Panc1 (cell line): ENCODE data around the gene TMTC2. TPM values are rescaled to one million over a fixed set of nuclear protein-coding genes. Genes with fewer than 3 reads are reported as not detected.

Experiments
- ATAC-seq: fragments of 200-7000 bp; cut with Tn5 transposase; 2 replicates; pipeline ENCODE4 v1.9.1; 2020; ENCODE audit warnings: mild to moderate bottlenecking, moderate library complexity
- BruUV-seq: library from RNA; stranded (reverse); fragments of 400-500 nt; replicated peaks from 2 replicates; lab custom pipeline; 2021; lab: Mats Ljungman, UMichigan
- CTCF ChIA-PET: fragments of 300-600 bp; sonication (Branson Sonifier 250); formaldehyde crosslinking; loops from one replicate; lab custom pipeline; 2022; ENCODE audit warnings: antibody characterized with exemption; lab: Charles Lee
- POLR2A ChIA-PET: fragments of 300-600 bp; sonication (Branson Sonifier 250); formaldehyde crosslinking; loops from one replicate; lab custom pipeline; 2022; ENCODE audit warnings: antibody characterized with exemption; lab: Charles Lee
- DNase-seq: peaks from one replicate; pipeline ENCODE4 v3.0.0-alpha.2; 2010; ENCODE audit warnings: low read depth, low spot score
- H3K27ac ChIP-seq: 2 replicates; pipeline ENCODE4 v1.5.1; 2011; ENCODE audit warnings: mild to moderate bottlenecking, low read length, inconsistent platforms
- H3K27me3 ChIP-seq: fragments of 200-500 bp; sonication (Bioruptor generic); 2 replicates; pipeline ENCODE4 v1.6.0; 2014; ENCODE audit warnings: low read length, inconsistent platforms; ENCODE audit not compliant: control insufficient read depth, insufficient read depth
- H3K36me3 ChIP-seq: fragments of 200-500 bp; sonication (Bioruptor generic); 2 replicates; pipeline ENCODE4 v1.5.1; 2014; ENCODE audit warnings: inconsistent platforms, mild to moderate bottlenecking, low read length, moderate library complexity; ENCODE audit not compliant: control insufficient read depth, insufficient read depth
- H3K4me1 ChIP-seq: 2 replicates; pipeline ENCODE4 v1.5.1; 2011; ENCODE audit warnings: inconsistent platforms, mild to moderate bottlenecking, low read length, moderate library complexity; ENCODE audit not compliant: control insufficient read depth, insufficient read depth
- H3K4me3 ChIP-seq, 2 experiments: 2 replicates each; pipeline ENCODE4 v1.5.1; 2011 to 2012; ENCODE audit warnings: low read depth in 2 of 2, low read length in 2 of 2, mild to moderate bottlenecking in 2 of 2, inconsistent platforms in 1 of 2, moderate library complexity in 1 of 2
- H3K9me3 ChIP-seq: fragments of 200-500 bp; sonication (Bioruptor generic); 2 replicates; pipeline ENCODE4 v1.5.1; 2014; ENCODE audit warnings: low read depth, mild to moderate bottlenecking, inconsistent platforms, low read length, moderate library complexity; ENCODE audit not compliant: control insufficient read depth, insufficient read depth
- CTCF ChIP-seq: fragments of 450-650 bp; IDR thresholded peaks from 2 replicates; pipeline ENCODE4 v1.5.1; 2017; ENCODE audit warnings: mild to moderate bottlenecking
- POLR2AphosphoS5 ChIP-seq: IDR thresholded peaks from 2 replicates; pipeline ENCODE4 v1.6.1; 2012; ENCODE audit warnings: mild to moderate bottlenecking, low read depth, low read length, moderate library complexity
- REST ChIP-seq, 2 experiments: IDR thresholded peaks; 2 replicates each; pipeline ENCODE4 v1.6.1; 2011 to 2012; ENCODE audit warnings: low read depth in 2 of 2, control low read depth in 1 of 2, low read length in 1 of 2, mild to moderate bottlenecking in 1 of 2, moderate library complexity in 1 of 2; ENCODE audit not compliant: insufficient read depth in 1 of 2
- SIN3A ChIP-seq: IDR thresholded peaks from 2 replicates; pipeline ENCODE4 v1.6.1; 2012; ENCODE audit warnings: low read depth, mild to moderate bottlenecking, low read length, moderate library complexity, borderline replicate concordance; ENCODE audit not compliant: insufficient read depth
- TCF7L2 ChIP-seq: IDR thresholded peaks from 2 replicates; pipeline ENCODE4 v1.6.1; 2011; ENCODE audit warnings: mild to moderate bottlenecking, low read depth, low read length, inconsistent platforms
- in situ Hi-C: cut with HindIII; loops from 2 replicates; pipeline ENCODE4 v1.10.0; 2016; ENCODE audit warnings: low sequenced_read_pairs, low pct_unique_long_range_greater_than_20kb
- intact Hi-C: fragments of 100-400 bp; cut with micrococcal nuclease; formaldehyde crosslinking; loops from one replicate; pipeline ENCODE4 v1.10.0; 2022; ENCODE audit not compliant: unreplicated experiment
- total RNA-seq: library from RNA; stranded (reverse); gene quantifications from one replicate; pipeline ENCODE4 v1.2.1, GENCODE V29; 2021; ENCODE audit not compliant: unreplicated experiment

TMTC2 gene
- total RNA-seq, 1 experiment from 2014 or later = 5.7 TPM

- no peak for TF ChIP-seq POLR2AphosphoS5
- no peak for TF ChIP-seq CTCF
- no peak for TF ChIP-seq SIN3A
- no peak for TF ChIP-seq REST (IDR thresholded peaks at IDR 0.05; ENCODE audit: insufficient read depth in 1 of 2, low read depth in 2 of 2, low read length in 1 of 2)
- TF ChIP-seq TCF7L2 = no peak
- intact Hi-C loops = no loop called here
- no peaks in the 10 kb centered on the region for H3K4me1 ChIP-seq
- BruUV-seq = no TSS peak
- no peaks in the 10 kb centered on the region for H3K36me3 ChIP-seq
- ChIA-PET CTCF (no interaction called here), POLR2A (no interaction called here)
- no peak for ATAC-seq
- no peak for DNase-seq
- H3K27me3 ChIP-seq = no peaks in the 10 kb centered on the region
- no peak overlapping the region for H3K27ac ChIP-seq
- H3K9me3 ChIP-seq = no peaks in the 10 kb centered on the region
- in situ Hi-C loops = no loop called here
- H3K4me3 ChIP-seq = no peak overlapping the region
These were observed 353.6 kb downstream of the TMTC2 start for GRCh38 chr12:83040339-83040738.

GRCh38 chr12:83040991-83041390, 354.3 kb downstream of the TMTC2 start:
- CTCF ChIA-PET = no interaction called here
- H3K4me1 ChIP-seq = no peaks in the 10 kb centered on the region
- H3K4me3 ChIP-seq = no peak overlapping the region
- in situ Hi-C loops (no loop called here), intact Hi-C loops (no loop called here)
- POLR2A ChIA-PET = no interaction called here
- no peak for ATAC-seq
- no peak overlapping the region for H3K27ac ChIP-seq
- BruUV-seq = no TSS peak
- H3K9me3 ChIP-seq = no peaks in the 10 kb centered on the region
- TF ChIP-seq REST (IDR thresholded peaks at IDR 0.05; ENCODE audit: insufficient read depth in 1 of 2, low read depth in 2 of 2, low read length in 1 of 2) = no peak
- H3K36me3 ChIP-seq = no peaks in the 10 kb centered on the region
- no peaks in the 10 kb centered on the region for H3K27me3 ChIP-seq
- DNase-seq = no peak
